K562 (cell line): ENCODE results near the gene SUGT1. TPM values are rescaled to one million over a fixed set of nuclear protein-coding genes. Genes with fewer than 3 reads are reported as not detected.

Experiments used
- ATAC-seq: fragments of 200-7000 bp; cut with Tn5 transposase; 3 replicates; pipeline ENCODE4 v1.9.1; 2020; ENCODE audit warnings: moderate library complexity
- BruUV-seq: library from RNA; stranded (reverse); fragments of 400-500 nt; replicated peaks from 2 replicates; lab custom pipeline; 2021; lab: Mats Ljungman, UMichigan
- CTCF ChIA-PET: fragments of 300-600 bp; formaldehyde crosslinking; extraction: SDS; loops from one replicate; lab custom pipeline; 2021; ENCODE audit warnings: low intra/inter-chr PET ratio; lab: Yijun Ruan, JAX
- POLR2A ChIA-PET: fragments of 300-600, 350-650 bp; sonication (Branson Sonifier 250); formaldehyde crosslinking; extraction: SDS; loops from one replicate; lab custom pipeline; 2021; ENCODE audit warnings: antibody characterized with exemption, inconsistent platforms; lab: Yijun Ruan, JAX
- DNase-seq, 4 experiments: peaks; one replicate each; pipeline versions ENCODE4 v3.0.0 to v3.0.0-alpha.2; 2011 to 2018; ENCODE audit warnings: low spot score in 3 of 4, mixed read lengths in 3 of 4; ENCODE audit errors: extremely low read depth in 1 of 4
- FAIRE-seq: peaks from 2 replicates; lab custom pipeline; 2011; peaks lifted over from hg19 to GRCh38; lab: Jason Lieb, UNC
- H2AFZ ChIP-seq: 2 replicates; pipeline ENCODE4 v1.6.0; 2011; ENCODE audit warnings: low read depth, low read length, control low read depth, inconsistent platforms
- H3K27ac ChIP-seq: fragments of 200-600 bp; 3 replicates; pipeline ENCODE4 v1.8.0; 2011; ENCODE audit warnings: low read depth, mild to moderate bottlenecking, control low read depth, inconsistent platforms, low read length, moderate library complexity, mixed read lengths; ENCODE audit errors: extremely low read depth
- H3K27me3 ChIP-seq, 2 experiments: fragments of 300-600 bp in 1 of 2; 2 replicates in 1 of 2; 3 replicates in 1 of 2; pipeline versions ENCODE4 v1.6.0 to v1.8.0; 2011; ENCODE audit warnings: inconsistent platforms in 2 of 2, low read length in 2 of 2, mild to moderate bottlenecking in 1 of 2, mixed read lengths in 1 of 2, moderate library complexity in 1 of 2; ENCODE audit not compliant: control insufficient read depth in 2 of 2, insufficient read depth in 2 of 2
- H3K36me3 ChIP-seq: fragments of 300-600 bp; 3 replicates; pipeline ENCODE4 v1.8.0; 2011; ENCODE audit warnings: mild to moderate bottlenecking, low read length, inconsistent platforms; ENCODE audit not compliant: control insufficient read depth, insufficient read depth
- H3K4me1 ChIP-seq, 2 experiments: fragments of 200-600 bp in 1 of 2; replicated peaks in 1 of 2; 2 replicates in 1 of 2; 3 replicates in 1 of 2; pipeline versions ENCODE4 v1.5.1 to v1.8.0; 2011; ENCODE audit warnings: inconsistent platforms in 2 of 2, low read length in 2 of 2, mild to moderate bottlenecking in 1 of 2, mixed read lengths in 1 of 2, moderate library complexity in 1 of 2; ENCODE audit not compliant: control insufficient read depth in 2 of 2, insufficient read depth in 2 of 2
- H3K4me2 ChIP-seq: 2 replicates; pipeline ENCODE4 v1.6.1; 2011; ENCODE audit warnings: low read length, control low read depth, inconsistent platforms, mixed read lengths; ENCODE audit not compliant: insufficient read depth
- H3K4me3 ChIP-seq: fragments of 200-600 bp; sonication (generic), shearing (Covaris generic); 2 replicates; pipeline ENCODE4 v1.5.1; 2016; ENCODE audit warnings: control low read depth, inconsistent platforms
- H3K79me2 ChIP-seq: fragments of 200-600 bp; 3 replicates; pipeline ENCODE4 v1.8.0; 2011; ENCODE audit warnings: low read length, inconsistent platforms; ENCODE audit not compliant: control insufficient read depth, insufficient read depth
- H3K9ac ChIP-seq, 2 experiments: 2 replicates each; pipeline versions ENCODE4 v1.6.0 to v1.6.1; 2011; ENCODE audit warnings: low read depth in 2 of 2, low read length in 2 of 2, control low read depth in 1 of 2, inconsistent platforms in 1 of 2, mild to moderate bottlenecking in 1 of 2, mixed read lengths in 1 of 2; ENCODE audit not compliant: insufficient read depth in 1 of 2
- H3K9me1 ChIP-seq: one replicate; pipeline ENCODE4 v1.6.0; 2011; ENCODE audit warnings: inconsistent platforms, mild to moderate bottlenecking, low read length, moderate library complexity; ENCODE audit not compliant: control insufficient read depth, insufficient read depth
- H3K9me3 ChIP-seq: replicated peaks from 2 replicates; pipeline ENCODE4 v1.5.1; 2011; ENCODE audit warnings: low read depth, low read length, inconsistent platforms; ENCODE audit not compliant: control insufficient read depth, insufficient read depth
- H4K20me1 ChIP-seq: replicated peaks from 2 replicates; pipeline ENCODE4 v1.6.1; 2011; ENCODE audit warnings: low read length, inconsistent platforms, mixed read lengths; ENCODE audit not compliant: control insufficient read depth, insufficient read depth
- KDM1A ChIP-seq, 2 experiments: fragments of 450-650 bp; IDR thresholded peaks; 2 replicates each; pipeline ENCODE4 v1.6.1; 2016; ENCODE audit warnings: mild to moderate bottlenecking in 2 of 2
- KDM5B ChIP-seq: fragments of 200-600 bp; sonication (generic); IDR thresholded peaks from 2 replicates; pipeline ENCODE4 v1.6.1; 2012; ENCODE audit warnings: low read depth, mild to moderate bottlenecking, moderate library complexity, low read length, control low read depth, inconsistent platforms; ENCODE audit not compliant: insufficient replicate concordance
- MEIS2 ChIP-seq: fragments of 450-650 bp; IDR thresholded peaks from 2 replicates; pipeline ENCODE4 v1.6.1; 2014; ENCODE audit warnings: mild to moderate bottlenecking; ENCODE audit not compliant: partially characterized antibody
- NFE2L1 ChIP-seq: fragments of 450-650 bp; IDR thresholded peaks from 2 replicates; pipeline ENCODE4 v1.6.1; 2016; ENCODE audit warnings: missing genetic modification characterization, low read depth, mild to moderate bottlenecking, missing compliant biosample characterization, moderate library complexity, borderline replicate concordance
- SIX5 ChIP-seq, 2 experiments: IDR thresholded peaks; 2 replicates each; pipeline ENCODE4 v1.6.1; 2011; ENCODE audit warnings: low read length in 2 of 2, borderline replicate concordance in 1 of 2, low read depth in 1 of 2, mild to moderate bottlenecking in 1 of 2, moderate library complexity in 1 of 2; ENCODE audit not compliant: insufficient read depth in 1 of 2
- TAF9B ChIP-seq: fragments of 450-650 bp; IDR thresholded peaks from 2 replicates; pipeline ENCODE4 v1.6.1; 2018; ENCODE audit warnings: mild to moderate bottlenecking; ENCODE audit not compliant: partially characterized antibody
- ZBTB8A ChIP-seq: fragments of 450-650 bp; IDR thresholded peaks from 2 replicates; pipeline ENCODE4 v1.6.1; 2018; ENCODE audit warnings: mild to moderate bottlenecking, moderate library complexity; ENCODE audit not compliant: partially characterized antibody
- WGBS: fragments of 100-300 bp; shearing (Covaris generic); methylation state at CpG from one replicate; pipeline ENCODE4 v1.1.6; 2016; ENCODE audit warnings: low coverage, mixed read lengths; ENCODE audit not compliant: insufficient coverage; ENCODE audit errors: missing lambda C conversion rate; 5-methylcytosine and 5-hydroxymethylcytosine counted together
- in situ Hi-C: fragments of 300-500 bp; cut with MboI; formaldehyde crosslinking; loops from 4 replicates; pipeline ENCODE4 v1.15.0; 2018; ENCODE audit warnings: inconsistent platforms, mixed read lengths
- intact Hi-C: fragments of 100-400 bp; cut with micrococcal nuclease; formaldehyde crosslinking; loops from 2 replicates; pipeline ENCODE4 v1.14.2; 2022
- polyA plus RNA-seq, 8 experiments: library from polyadenylated mRNA; depleted of rRNA in 4 of 8; stranded (reverse) in 5 of 8; unstranded in 3 of 8; fragments of >200 nt; fragmentation: Nextera tagmentation in 2 of 8; fragmentation: Illumina TruSeq in 1 of 8; extraction: Ambion mirVana in 2 of 8; extraction: Trizol in 1 of 8; gene quantifications; 2 replicates each; pipeline versions ENCODE4 v1.2.1 to v1.2.3, GENCODE V29; 2011 to 2014; ENCODE audit warnings: inconsistent platforms in 1 of 8, missing spikeins in 1 of 8
- total RNA-seq, 7 experiments: library from RNA; depleted of rRNA in 6 of 7; stranded (reverse); fragments of >200 nt in 6 of 7; fragmentation: Illumina TruSeq in 2 of 7; extraction: Trizol in 2 of 7; gene quantifications; 2 replicates each; pipeline versions ENCODE4 v1.2.1 to v1.2.3, GENCODE V29; 2011 to 2021; ENCODE audit warnings: low replicate concordance in 1 of 7

The SUGT1 gene
- total and polyA plus RNA-seq, 9 of the 15 experiments (the other 6 are each of a cell fraction or from before 2014, with no cell fraction given) = 38.1 to 67.1 (median 53.8) TPM

DNA sequence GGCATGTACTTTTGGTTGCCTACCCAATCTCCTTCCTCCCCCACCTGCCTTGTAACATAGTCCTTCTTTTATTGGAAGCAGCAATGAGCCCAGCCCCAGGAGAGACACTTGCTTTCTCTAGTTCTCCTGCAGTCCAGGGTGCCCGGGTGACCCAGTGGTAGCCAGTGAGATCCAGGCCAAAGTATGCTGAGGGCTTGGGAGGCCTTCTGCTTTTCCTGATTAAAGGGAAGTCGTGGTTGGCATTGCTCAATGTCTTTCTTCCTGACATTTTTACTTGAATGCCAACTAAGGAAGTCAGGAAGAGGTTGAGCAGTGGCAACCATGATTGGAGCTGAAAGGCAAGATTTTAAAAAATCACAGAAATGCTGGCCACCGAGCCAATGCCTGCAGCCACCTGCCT lies 61.3 kb downstream of the SUGT1 start:
- H3K79me2 ChIP-seq = no peaks in the 10 kb centered on the region
- H2AFZ ChIP-seq = no peak overlapping the region
- no peak for FAIRE-seq
- H3K4me3 ChIP-seq = no peak overlapping the region
- no peak for TF ChIP-seq KDM1A (IDR thresholded peaks at IDR 0.05)
- TF ChIP-seq SIX5 (IDR thresholded peaks at IDR 0.05; ENCODE audit: borderline replicate concordance in 1 of 2, insufficient read depth in 1 of 2, low read depth in 1 of 2, low read length in 2 of 2) = no peak
- TF ChIP-seq TAF9B = no peak
- TF ChIP-seq ZBTB8A = no peak
- TF ChIP-seq NFE2L1 (tag) = no peak
- TF ChIP-seq KDM5B = no peak
- TF ChIP-seq MEIS2 = no peak
- H3K9me3 ChIP-seq = no peaks in the 10 kb centered on the region
- intact Hi-C loops (no loop called here), in situ Hi-C loops (no loop called here)
- no peaks in the 10 kb centered on the region for H3K36me3 ChIP-seq
- no TSS peak for BruUV-seq
- H3K27ac ChIP-seq = no peak overlapping the region
- POLR2A ChIA-PET = no interaction called here
- no peak overlapping the region for H3K4me2 ChIP-seq
- no peaks in the 10 kb centered on the region for H3K4me1 ChIP-seq
- no peak for DNase-seq
- H3K9ac ChIP-seq = no peak overlapping the region
- CTCF ChIA-PET = no interaction called here
- no peaks in the 10 kb centered on the region for H3K9me1 ChIP-seq
- 0% methylated on average over 2 of the region's 3 CpGs for WGBS
- no peak for ATAC-seq
- no peaks in the 10 kb centered on the region for H3K27me3 ChIP-seq
- H4K20me1 ChIP-seq = no peaks in the 10 kb centered on the region
